NCI-H1048 (cell line): ENCODE measurements around the gene CNN1.
"Not testable (repeated sequence)": the region's sequence is repeated elsewhere in the genome, so short reads cannot be mapped to it uniquely, and the experiment has no call there.

ENCODE experiments used
- DNase-seq: peaks from one replicate; lab custom pipeline; 2025; lab: John Stamatoyannopoulos, UW

CNN1 gene

GRCh38 chr19:11566164-11566563 is 27.5 kb downstream of the CNN1 start:
- no peak for DNase-seq

DNA sequence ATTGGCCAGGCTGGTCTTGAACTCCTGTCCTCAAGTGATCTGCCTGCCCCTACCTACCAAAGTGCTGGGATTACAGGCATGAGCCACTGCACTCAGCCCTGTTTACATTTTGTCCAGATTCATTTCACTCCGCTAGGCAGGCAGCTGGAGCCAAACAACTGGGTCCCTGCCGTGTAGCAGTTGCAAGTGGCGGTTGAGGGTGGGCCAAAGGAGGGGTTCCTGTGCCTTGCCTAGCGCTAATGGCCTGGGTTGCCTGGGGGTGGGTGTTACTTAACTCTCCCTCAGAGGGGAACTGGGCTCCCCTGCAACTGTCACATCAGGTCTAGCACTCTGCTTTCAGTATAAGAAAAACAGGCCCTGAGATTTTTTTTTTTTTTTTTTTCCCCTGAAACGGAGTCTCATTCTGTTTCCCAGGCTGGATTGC is 31.4 kb downstream of the CNN1 start:
- DNase-seq, result no peak

GRCh38 chr19:11573354-11573753 is 34.7 kb downstream of the CNN1 start:
- not testable (repeated sequence) for DNase-seq

- not testable (repeated sequence) for DNase-seq
Measured at GRCh38 chr19:11573763-11574162, 35.1 kb downstream of the CNN1 start.

GRCh38 chr19:11574689-11575088 is 36.0 kb downstream of the CNN1 start:
- DNase-seq, result no peak

DNA sequence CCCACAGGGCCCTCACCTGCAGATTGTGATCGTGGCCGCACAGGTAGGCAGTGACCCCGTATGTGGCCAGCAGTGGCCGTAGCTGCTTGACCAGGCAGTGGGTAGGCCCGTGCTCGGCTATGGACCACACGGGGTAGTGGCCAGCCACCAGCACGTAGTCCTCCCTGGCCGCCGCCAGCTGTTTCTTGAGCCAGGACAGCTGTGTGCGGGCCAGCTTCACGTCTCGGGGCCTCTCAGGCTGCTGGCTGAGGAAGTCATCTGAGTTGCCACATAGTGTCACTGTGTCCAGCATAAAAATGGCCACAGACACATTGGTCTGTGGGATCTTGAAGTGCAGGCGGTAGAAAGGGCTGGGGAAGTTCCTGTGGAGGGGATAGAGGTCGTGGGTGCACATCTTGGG is 37.6 kb downstream of the CNN1 start:
- no peak for DNase-seq

DNA sequence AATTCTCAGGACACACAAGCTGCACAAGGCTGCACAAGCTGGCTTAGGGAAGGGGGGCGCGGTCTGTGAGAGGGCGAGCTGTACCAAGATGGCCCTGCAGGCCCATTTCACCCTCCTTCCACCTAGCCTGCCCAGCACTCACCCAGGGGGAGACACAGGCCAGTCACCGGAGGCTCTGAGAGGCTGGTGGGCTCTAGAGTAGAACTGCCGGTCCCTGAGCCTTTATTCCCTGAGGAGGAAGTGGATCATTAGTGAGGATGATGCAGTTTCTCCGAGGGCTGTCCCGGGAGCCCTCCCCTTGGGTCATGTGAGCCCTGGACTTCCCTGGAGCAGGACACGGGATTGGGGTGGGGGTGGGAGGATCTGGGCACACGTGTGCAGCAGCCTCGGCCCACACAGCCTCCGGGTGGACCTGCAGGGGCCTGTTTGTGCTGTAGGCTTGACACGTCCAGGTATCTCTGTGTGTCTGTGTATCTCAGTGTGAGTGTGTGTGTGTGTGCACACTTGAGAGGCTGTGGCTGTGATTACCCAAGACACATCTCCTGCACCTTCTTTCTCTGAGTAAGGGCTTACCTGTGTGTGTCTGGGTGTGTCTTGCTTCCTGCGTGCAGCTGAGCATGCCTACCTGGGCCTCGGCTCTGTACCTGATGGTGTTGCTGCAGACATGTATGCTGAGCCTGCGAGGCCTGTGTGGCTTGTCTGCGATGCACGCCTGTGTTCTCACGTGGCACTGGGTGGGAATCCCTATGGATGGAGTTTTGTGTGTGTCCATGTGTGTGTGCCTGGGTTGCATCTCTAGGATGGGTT is 39.0 kb downstream of the CNN1 start, which contains the start of gene ACP5:
Gene ACP5, minus strand, starts transcription at position 195 of the 807 bp plus-strand sequence. CDS start 328 bp downstream, outside the sequence.
- DNase-seq, result no peak

GRCh38 chr19:11578258-11579142 is 39.8 kb downstream of the CNN1 start:
- no peak for DNase-seq

DNA sequence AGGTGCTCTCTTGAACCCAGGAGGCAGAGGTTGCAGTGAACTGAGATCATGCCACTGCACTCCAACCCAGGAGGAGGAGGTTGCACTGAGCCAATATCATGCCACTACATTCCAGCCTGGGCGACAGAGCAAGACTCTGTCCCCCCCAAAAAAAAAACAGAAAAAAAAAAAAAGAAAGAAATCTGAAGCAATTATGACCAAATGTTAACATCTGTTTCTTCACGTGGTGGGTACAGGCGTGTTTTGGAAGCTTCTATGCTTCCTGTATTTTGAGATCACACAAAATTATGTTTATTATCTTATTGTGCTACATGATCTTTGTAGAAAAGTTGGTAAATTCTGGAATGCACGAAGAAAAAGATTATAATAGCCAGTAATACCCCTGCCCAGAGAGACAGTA is 41.5 kb downstream of the CNN1 start:
- no peak for DNase-seq

- DNase-seq, result no peak
Measured at GRCh38 chr19:11581740-11582139, 43.1 kb downstream of the CNN1 start.

GRCh38 chr19:11586331-11586730 is 47.7 kb downstream of the CNN1 start:
- DNase-seq, result no peak

DNA sequence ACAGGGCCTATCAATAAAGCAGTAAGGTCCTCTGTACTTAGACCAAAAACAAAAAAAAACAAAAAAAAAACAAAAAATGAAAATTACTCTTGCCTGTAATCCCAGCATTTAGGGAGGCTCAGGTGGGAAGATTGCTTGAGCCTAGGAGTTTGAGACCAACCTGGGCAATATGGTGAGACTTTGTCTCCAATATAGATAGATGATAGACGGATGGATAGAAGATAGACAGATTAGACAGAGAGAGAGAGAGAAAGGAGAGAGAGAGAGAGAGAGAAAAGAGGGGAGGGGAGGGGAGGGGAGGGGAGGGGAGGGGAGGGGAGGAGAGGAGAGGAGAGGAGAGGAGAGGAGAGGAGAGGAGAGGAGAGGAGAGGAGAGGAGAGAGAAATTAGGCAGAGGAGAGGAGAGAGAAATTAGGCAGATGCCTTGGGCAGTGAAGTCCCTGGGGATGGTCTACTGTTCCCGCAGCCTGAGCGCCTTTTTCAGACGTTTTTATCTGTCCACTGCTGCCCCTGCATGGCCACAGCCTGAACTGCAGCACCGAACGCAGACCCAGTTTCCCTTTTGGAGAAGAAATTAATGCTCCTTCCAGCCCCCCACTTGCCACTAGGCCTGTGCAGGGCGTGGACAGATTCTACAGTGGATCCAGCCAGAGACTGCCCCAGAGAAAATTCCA is 48.8 kb downstream of the CNN1 start:
- peak; percentile 16 for DNase-seq

DNA sequence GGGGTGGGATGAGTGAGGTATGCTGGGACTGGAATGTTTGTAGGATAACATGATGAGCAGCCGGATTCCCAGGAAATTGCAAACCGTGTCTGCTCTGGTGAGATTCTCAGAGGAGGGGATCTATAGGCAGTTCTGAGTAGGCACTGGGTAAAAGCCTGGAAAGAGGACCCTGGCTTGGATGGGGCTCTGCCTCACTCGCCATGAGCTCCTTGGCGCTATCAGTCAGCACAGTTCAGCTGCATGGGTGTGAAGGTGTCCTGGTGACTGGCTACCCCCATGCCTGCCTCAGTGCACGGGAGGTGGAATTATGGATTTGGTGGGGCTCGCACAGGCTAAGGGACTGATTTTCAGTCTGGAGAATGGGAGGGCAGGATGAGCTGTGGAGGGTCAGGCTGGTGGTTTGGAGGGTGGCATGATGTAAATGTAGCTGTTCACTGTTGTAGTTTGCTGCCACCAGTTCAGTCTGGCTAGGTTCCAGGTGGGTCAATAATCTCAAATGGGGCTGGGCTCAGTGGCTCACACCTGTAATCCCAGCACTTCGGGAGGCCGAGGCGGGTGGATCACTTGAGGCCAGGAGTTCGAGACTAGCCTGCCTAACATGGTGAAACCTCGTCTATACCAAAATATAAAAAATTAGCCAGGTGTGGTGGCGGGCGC is 49.5 kb downstream of the CNN1 start:
- no peak for DNase-seq

DNA sequence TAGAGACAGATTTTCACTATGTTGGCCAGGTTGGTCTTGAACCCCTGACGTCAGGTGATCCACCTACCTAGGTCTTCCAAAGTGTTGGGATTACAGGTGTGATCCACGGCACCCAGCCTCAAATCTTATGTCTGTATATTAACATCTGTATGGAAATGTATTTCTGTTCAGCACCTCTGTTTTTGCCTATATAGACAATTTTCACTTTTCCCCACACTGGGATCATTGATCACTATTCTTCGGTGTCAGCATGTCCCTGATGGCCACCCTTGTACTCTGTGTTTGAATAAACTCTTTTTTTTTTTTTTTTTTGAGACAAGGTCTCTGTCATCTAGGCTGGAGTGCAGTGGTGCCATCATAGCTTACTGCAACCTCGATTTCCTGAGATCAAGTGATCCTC is 55.4 kb downstream of the CNN1 start:
- DNase-seq, result no peak

GRCh38 chr19:11596156-11596555 is 57.5 kb downstream of the CNN1 start:
- no peak for DNase-seq

DNA sequence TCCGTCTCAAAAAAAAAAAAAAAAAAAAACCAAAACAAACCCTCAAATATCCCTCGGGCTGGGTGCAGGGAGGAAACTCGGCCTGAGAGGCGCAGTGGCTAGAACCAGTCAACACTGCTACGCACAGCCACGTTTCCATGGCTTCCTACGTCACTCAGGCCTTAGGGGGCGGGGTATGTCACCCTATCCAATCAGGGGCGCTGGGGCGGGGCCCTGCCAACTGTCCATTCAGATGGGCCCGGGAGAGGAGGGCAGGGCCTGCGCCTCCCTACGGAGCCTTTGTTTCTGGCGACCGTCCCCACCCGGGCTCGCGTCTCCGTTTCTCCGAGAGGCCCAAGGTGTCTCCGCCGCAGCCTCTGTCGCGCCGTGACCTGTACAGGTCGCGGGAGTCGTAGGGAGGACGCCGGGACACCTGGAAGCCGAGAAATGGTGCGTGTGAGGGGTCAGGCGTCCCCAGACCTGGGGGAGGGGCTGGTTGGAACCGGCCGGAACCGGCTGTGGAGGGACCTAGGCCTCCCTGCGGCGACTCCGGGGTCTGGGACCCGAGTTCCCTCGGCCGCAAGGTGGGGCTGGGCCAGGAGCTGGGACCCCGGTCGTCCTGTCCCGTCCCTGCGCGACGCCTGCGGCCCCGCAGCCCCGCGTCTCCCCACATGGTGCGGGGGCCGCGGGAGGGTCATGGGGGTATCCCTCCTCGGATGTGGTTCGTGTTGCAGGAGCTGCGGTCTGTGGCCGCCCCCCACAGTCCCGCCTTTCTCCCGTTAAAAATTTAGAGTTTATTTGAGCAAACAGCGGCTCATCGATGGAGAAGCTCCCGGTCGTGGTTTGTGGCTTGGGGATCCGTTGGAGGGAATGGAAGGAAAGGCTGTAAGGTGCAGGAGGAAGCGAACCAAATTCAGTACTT is 58.8 kb downstream of the CNN1 start, which contains the start of gene ZNF627:
Gene ZNF627, plus strand, starts transcription at position 282 of the 901 bp plus-strand sequence. Its CDS starts 145 bp downstream, at position 427.
- peak; percentile 95 for DNase-seq

GRCh38 chr19:11598103-11598483 is 59.4 kb downstream of the CNN1 start:
- DNase-seq, result no peak

GRCh38 chr19:11598746-11599145 is 60.1 kb downstream of the CNN1 start:
- DNase-seq, result no peak

DNA sequence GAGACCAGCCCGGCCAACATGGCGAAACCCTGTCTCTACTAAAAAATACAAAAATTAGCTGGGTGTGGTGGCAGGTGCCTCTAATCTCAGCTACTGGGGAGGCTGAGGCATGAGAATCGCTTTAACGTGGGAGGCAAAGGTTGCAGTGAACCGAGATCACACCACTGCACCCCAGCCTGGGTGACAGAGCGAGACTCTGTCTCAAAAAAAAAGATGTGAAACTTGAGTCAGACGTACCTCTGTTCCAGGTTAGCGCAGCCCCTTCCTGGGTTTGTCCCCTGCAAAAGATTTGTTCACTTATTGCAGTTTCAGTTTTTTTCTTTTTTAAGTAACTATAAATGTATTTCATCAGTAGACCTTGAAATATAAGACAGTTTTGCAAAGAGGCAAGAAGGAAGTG is 61.1 kb downstream of the CNN1 start:
- not testable (repeated sequence) for DNase-seq
